SH-SY5Y (cell line): ENCODE measurements around the gene SLC8A2.

ENCODE experiments used
- GATA2 ChIP-seq: IDR thresholded peaks from 2 replicates; pipeline ENCODE4 v1.6.1; 2011; ENCODE audit warnings: mild to moderate bottlenecking, low read depth, low read length
- GATA3 ChIP-seq: IDR thresholded peaks from 2 replicates; pipeline ENCODE4 v1.6.1; 2011; ENCODE audit warnings: low read depth, mild to moderate bottlenecking, low read length, moderate library complexity

SLC8A2 gene

DNA sequence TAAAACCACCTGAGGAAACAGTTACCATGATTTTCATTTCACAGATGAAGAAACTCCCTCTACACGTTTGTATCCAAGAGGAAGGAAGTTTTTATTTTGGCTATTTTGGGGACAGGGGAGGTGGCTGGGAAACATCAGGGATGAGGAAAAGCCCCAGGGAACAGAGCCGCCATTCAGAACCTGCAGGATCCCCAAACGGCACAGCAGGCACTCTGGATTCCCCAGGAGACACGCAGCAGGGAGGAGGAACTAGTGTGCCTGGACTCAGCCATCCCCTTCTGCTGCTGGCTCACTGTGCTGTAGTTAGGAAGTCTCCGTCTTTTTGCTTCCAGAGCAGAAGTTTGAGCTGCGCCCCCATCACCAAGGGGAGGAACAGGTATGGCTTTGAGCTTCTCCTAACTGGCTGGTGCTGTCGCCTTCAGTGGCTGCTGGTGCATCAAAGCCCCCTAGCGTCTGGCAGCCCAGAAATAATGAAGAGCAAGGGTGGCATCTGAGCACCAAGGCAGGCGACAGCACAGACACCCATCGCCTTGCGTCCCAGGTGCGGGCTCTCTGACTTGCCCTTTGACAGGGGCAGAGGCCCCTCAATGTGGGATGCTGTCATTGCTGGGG, 38.9 kb upstream of the SLC8A2 start:
- TF ChIP-seq GATA3 (no peak), GATA2 (no peak)

DNA sequence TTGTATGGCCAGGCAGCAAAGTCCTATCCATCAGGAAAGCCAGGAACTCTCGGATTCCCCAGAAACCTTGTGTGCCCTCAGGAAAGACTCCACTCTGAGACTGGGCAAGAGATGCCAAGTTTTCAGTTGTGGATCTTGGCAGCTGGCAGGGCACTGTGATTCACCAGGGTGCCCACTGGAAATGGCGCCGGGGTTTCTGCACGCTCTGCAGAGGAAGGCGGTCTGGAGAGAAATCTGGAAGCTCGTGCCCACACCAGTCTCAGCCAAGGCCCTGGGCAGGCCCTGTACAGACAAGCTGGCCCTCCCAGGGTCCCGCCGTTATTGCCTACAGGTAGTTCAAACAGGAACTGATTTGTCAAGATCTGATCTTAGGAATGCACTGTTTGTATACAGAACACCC, 38.3 kb upstream of the SLC8A2 start:
- TF ChIP-seq GATA3: no peak

DNA sequence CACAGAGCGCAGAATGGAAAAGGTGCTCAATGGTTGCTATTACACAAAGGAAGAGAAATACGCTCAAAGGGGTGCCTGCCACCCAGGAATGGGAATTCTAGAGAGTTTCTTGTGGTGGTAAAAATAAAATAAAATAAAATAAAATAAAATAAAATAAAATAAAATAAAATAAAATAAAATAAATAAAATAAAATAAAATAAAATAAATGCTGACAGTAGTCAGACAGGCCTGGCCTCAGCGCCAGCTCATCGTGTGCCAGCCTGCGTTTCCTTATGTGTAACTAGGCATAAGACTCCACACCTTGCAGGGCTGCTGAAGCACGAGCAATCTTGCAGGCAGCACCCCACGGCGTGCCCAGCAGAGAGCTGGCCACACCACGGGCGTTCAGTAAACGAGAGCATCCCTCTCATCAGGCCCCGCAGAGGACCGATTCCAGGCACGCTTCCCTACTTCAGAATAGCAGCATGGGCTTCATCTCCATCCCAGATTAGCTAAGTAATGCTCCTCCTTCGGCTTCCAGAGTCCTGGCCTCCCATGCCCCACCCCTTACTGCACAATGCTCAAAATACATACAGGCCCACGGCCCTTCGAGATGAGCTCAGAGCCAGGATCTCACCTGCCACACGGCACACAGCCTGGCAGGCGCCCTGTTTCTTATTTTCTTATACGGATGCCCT, 37.6 kb upstream of the SLC8A2 start:
- TF ChIP-seq GATA3 (no peak), GATA2 (no peak)

DNA sequence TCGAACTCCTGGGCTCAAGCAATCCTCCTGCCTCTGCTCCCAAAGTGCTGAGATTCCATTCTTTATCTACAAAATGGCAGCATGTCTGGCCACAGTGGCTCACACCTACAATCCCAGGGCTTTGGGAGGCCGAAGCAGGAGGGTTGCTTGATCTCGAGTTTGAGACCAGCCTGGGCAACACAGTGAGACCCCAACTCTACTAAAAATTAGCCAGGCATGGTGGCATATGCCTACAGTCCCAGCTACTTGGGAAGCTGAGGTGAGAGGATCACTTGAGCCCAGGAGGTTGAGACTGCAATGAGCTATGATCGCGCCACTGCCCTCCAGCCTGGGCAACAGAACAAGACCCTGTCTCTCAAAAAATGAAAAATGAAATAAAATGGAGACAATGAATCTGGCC, 37.0 kb upstream of the SLC8A2 start:
- no peak for TF ChIP-seq GATA3
- no peak for TF ChIP-seq GATA2

DNA sequence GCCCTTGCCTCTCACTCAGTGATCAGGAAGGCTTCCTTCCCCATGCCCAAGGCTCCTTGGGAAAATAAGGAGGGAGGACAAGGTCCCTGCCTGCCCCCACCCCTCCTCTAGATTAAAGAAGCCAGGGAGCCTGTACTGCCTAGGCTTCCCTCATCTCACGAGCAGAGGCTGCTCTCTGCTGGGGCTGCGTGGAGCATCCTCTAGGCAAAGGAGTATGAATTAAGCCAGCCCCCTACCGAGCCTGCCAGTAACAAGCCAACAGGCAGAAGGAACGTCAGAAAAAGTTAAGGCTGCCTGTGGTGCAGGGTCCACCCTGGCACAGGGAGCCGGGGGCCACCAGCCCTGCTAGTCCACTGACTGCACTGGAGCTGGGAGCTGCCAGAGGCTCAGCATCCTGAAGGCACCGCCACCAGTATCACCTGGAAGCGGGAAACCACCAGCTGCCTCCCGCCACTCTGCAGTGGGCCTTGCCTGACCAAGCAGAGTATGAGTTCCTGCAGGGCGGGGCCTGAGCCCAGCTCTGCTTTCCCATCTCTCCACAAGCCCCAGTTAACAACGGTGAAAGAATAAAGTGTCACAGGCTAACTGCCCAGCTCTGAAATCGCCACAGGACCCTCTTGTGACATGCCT, 36.3 kb upstream of the SLC8A2 start:
- TF ChIP-seq GATA3 (no peak), GATA2 (no peak)

DNA sequence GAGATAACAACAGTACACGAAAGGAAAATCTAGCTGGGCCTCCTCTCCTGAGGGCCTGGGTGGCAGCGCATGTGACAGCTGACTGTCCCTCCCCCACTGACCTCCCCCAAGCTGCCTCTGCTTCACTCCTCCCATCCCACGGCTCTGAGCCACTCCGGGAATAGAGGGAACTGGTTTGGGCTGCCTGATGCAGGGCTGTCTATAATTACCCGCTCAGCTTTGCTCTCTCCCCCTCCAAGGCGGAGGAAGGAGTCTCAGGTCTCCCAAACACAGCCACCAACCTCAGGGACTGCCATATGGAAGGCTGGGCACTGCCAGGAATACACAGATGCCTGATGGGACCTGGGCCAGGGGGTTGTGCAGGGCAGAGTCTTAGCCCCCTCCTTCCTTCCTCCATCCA, 35.3 kb upstream of the SLC8A2 start:
- no peak for TF ChIP-seq GATA2
- no peak for TF ChIP-seq GATA3

DNA sequence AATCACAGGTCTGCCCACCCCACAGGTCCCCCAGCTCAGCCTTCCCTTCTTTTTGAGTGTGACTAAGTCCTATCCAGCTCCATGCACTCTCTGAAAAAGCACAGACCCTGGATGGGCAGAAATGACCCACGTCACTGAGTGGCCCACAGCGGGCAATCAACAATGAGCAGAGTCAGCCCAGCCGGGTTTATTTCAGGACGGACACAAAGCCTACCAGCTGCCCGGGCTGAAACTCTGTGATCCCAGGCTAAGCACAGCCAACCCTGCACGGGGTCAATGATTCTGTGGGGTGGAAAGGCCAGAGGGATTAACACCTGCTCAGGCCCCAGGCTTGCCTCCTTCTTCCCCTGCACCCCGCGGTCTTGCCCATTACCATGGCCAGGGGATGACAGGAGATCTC, 34.8 kb upstream of the SLC8A2 start:
- TF ChIP-seq GATA2 (no peak), GATA3 (no peak)

DNA sequence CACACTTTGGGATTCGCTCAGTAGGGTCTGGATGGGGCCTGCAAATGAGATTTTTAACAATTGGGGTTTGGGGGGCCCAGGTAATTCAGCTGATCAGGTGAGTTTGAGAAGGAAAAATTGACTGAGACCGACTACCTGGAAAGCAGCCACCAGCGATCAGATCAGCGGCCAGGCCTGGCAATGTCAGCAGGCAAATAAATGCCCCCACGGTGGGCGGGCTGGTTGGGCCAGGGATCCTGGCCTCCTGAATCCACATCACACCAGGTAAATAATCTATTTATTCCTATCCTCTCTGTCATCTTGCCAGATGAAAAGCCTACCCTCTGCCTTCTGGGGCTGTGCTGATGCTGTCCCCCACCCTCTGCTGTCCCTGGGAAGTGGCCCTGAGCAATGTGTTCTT, 33.8 kb upstream of the SLC8A2 start:
- TF ChIP-seq GATA3 (no peak), GATA2 (no peak)

DNA sequence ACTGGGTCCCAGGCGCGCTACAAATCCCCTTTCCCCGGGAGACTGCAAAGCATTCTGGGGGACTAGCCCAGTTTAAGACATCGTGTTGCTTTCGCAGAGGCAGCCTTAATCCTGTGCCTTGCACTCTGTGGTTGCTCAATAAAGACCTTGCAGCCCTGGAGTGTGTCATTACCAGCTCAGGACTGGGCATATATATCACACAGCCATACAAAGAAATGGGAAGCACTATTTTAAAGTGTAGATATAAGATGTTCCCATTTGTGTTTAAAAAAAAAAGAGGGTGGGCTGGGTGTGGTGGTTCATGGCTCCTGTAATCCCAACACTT, 32.1 kb upstream of the SLC8A2 start:
- no peak for TF ChIP-seq GATA3
- TF ChIP-seq GATA2: no peak

DNA sequence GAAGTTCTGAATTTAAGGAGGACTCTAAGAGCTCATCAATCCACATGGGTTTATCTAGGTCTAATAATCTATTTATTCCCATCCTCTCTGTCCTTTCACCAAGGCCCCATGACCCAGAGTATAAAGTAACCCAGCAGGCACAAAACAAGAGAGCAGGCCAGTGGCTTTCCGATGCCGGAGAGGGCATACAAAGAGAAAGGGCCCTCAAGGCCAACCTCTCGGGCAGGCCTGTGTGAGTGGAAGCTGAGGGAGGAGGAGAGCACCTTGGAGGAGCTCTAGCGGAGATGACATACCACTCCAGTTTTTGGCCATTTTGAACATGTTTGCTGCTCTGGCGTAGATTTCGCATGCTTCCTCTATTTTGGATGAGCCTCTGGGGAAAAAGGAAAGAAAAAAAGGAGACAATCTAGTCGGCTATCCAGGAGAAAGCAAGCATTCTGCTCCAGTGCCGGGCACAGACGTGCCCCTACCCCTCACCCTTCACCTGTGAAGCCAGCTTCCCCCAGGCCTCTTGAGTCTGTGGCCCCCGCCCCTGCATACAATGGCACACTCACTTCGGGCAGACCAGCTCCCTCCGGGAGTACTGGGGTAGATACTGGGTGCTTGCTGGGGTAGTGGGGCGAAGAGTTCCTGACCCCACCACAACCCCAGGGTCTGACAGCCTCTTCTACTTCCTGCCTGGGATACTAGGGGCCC, 31.6 kb upstream of the SLC8A2 start:
- TF ChIP-seq GATA2 (no peak), GATA3 (no peak)

DNA sequence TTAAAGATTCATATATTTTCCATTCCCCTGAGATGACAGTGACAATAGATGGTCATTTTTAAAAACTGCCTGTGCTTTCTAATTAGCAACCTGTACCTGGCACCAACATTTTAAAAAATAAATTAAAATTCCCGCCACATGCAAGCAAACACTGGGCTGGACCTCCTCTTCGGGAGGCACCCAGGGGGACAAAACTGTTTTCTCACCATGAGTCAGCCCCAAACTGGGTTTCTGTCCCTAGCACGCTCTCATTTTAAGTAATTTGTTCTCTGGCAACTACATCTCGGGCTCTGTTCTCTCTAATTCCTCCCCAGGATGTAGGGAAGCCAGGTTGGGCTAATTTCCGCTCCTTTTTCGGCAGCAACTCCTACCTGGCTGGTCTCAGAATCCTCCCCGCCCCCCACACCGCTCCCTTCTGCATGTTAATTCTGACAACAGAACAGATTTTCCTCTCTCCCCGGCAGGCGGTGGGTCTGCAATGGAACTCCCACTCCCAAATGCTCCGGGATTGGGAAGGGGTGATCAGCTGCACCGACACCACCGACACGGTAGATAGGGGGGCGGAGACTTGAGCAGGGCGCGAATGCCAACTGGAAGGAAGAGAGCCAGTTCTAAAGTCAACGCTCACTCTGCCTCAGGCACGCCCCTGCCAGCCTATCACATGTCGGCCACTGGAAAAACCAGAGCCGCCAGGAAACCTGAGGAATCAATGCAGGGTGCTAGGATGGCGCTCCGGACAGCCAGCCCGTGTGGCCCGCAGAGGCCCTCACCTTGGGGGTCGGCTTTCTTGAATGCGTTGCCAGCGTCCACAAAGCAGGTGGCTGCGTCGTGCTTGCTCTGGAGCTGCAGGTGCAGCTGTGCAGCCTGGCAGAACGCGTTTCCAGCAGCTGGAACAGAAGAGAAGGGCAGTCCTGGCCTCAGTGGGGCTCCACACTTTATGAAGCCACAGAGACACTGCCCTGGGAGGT, 28.5 kb upstream of the SLC8A2 start:
- no peak for TF ChIP-seq GATA2
- TF ChIP-seq GATA3: no peak

DNA sequence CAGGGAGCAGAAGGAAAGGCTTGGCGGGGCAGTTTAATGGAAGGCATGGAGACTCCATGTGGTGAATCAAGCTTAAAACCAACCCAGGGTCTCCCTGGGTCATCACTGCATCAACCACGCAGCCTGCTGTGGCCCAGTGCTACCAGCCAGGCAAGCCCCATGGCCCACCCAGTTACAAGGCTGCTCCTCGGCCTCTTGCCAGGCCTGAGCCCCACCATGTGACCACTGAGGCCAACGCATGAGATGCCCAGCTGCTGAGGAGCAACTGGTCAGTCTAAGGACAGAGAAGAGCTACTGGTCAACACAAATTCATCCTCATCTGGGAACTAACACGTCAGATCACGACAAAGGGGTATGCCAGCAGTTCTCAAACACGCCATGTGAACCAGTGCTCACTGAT, 27.7 kb upstream of the SLC8A2 start:
- TF ChIP-seq GATA2: no peak
- no peak for TF ChIP-seq GATA3

DNA sequence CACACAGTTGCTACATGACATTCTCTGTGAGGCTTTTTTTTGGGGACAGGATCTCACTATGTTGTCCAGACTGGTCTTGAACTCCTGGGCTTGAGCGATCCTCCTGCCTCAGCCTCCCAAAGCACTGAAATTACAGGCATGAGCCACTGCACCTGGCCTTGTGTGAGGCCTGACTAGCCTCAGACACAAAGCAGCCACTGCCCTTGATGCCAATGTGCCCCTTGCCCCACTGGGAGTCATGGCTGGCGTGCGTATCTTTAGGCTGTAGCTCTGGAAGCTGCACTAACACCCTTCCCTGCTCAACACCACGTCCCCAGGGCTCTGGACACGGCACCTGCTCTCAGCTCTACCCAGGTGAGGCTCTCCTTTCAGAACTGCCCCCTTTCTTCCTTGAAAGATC, 26.9 kb upstream of the SLC8A2 start:
- TF ChIP-seq GATA3 (no peak), GATA2 (no peak)
